ENCODE measurements around the gene MAML2.

The MAML2 gene

GRCh38 chr11:96054870-96055705 is 287.9 kb downstream of the MAML2 start:
- no peak for DNase-seq

DNA sequence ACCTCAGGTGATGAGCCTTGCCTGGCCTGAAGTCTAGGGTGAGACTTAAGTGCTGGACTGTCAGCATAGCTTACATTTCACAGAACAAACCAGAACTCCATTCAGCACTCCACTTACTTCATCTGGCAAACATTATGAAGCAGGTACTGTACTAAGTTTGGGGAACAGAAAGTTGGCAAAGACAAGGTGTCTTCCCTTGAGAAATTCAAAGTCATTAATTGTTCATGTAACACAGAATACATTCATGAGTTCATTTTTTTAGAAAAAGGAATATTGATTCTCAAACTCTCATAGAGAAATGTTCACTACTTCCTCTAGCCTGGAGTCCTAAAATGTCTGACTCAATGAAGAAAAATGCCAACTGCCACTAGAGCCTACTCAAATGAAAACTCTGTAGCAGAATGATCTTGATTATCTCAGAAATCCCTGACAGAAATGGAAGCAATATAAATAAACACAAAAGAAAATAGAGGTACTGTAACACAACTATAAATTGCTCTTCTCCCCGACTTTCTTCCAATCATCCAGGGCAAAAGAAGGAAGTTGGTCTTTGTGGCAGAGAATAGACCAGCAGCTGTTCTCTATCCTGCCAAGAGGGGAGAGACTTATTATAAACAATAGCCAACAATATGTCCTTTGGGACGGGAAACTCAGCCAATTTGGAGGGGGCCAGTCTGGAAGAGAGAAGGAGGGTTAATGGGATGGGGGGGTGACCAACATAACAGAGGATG is 289.9 kb downstream of the MAML2 start:
- no peak for DNase-seq

- no peak for DNase-seq
Observed at GRCh38 chr11:96051820-96052219, 291.2 kb downstream of the MAML2 start.

DNA sequence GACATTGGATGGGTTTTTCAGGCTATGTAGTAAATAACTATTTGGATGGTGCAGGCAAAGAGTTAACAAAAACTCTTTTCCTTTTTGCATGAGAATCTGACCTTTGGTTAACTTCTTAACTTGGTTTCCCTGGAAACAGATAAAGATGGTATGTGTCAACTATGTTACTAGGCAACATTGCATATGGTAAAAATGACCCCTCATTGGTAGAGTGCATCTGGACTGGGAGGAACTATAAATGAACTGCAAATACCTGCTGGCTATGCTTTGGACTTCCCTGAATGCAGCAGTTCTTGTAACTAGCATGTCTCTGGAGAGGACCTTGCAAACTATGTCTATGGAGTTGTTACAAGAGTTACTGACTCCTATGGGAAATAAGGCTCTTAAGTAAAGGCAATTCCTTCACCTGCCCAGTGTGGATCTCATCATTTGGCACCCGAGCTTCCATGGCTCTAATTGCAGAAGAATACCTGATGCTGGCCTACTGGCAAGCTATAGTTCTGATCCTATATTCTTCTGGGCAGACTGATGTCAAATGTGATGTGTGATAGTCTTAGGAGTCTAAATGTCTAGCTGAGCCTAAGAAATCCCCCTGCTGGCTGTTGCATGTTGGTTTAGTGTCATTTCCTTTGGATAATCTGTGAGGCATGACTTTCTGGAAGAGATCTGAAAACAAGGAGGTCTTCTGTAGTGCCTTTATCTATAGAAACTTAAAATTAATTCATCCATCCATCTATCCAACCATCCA is 292.4 kb downstream of the MAML2 start:
- DNase-seq = no peak

DNA sequence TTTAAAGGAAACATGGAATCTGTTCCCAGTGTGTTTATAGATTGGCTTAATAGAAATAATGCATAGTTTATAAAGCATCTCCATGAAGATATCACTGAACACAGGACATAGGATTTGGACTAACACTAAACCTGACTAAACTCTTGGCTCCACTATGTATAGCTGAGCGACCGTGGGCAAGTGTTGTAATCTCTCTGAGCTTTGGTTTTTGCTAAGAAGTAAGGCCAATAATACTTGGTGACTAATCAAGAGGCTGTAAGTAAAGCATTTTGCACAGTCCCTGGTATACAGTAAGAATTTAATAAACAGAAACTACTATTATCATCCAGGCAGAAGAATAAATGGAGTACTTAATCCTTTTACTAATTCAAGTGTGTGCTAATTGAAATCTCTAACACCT is 293.6 kb downstream of the MAML2 start:
- DNase-seq = no peak

DNA sequence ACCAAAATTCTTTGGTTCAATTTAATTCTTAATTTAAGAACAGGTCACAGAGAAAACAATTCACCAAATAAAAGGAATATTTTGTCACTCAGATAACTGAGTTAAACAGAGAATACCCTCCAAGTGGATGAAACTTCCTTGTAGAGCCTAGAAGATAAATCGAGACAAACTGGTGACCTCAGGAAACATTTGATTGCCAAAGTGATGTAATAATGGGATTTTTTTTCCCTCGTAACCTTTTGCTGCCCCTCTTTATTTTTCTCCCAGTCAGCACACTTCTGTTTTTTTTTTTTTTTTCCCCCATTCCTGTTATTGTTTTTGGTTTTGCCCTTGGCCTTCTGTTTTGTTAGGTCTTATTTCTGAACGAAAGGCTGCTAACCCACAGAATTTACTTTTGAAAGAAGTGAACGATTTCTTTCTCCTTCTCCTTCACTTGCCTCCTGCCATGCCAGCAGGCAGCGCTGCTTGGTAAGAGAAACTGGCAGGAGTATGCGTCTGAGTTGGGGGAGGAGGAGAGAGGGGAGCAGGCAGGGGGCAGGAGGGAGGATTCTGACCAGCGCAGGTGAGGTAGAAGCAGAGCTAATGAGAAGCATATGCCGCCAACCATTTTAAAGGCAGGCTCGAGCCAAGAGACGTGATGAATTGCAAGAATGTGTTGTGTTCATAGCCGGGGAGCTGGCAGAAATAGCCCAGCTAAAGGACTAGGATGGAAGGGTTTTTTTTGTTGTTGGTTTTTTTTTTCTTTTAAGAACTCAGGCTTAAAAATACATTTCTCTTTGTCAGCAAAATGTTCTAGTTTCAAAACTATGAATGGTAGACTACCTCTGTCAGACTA is 297.2 kb downstream of the MAML2 start:
- DNase-seq = no peak

- DNase-seq = no peak
Observed at GRCh38 chr11:96044747-96045146, 298.2 kb downstream of the MAML2 start.

- DNase-seq = no peak
Observed at GRCh38 chr11:96044311-96044710, 298.7 kb downstream of the MAML2 start.

DNA sequence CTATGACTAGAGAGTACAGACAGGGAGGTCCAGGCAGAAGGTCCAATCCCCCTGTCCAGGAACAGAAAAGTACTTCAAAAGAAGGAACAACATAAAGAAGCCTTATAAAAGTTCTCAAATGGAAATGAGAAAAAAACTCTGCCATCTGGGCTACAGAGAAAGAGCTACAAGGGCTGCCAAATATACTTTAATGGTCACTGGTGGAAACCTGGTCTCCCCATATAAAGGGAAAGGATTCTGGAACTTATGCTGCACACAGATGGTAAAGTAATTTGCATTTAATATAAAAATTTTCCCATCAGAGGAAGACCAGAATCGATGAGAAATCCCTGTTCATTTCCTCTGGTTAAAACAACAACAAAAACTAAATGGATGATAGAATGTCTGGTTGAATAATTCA is 299.7 kb downstream of the MAML2 start:
- no peak for DNase-seq

DNA sequence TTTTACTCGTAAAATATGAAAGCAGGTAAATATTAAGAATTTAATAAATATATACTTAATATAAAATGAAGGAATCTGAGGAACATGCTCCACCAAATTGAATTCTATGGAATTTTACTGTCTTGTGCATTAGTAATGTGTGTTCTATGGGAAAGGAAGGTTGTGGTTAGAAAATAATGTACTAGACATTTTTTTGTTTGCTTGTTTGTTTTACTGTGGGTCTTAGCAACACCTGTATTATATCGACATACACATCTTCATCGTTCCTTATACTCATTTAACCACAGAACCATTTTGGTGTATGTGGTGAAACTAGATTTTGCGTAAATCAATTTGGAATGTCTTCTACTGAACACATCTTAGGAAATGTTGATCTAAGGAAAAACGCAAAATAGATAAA is 304.9 kb downstream of the MAML2 start:
- DNase-seq = no peak

- no peak for DNase-seq
Observed at GRCh38 chr11:96037405-96037949, 305.5 kb downstream of the MAML2 start.

DNA sequence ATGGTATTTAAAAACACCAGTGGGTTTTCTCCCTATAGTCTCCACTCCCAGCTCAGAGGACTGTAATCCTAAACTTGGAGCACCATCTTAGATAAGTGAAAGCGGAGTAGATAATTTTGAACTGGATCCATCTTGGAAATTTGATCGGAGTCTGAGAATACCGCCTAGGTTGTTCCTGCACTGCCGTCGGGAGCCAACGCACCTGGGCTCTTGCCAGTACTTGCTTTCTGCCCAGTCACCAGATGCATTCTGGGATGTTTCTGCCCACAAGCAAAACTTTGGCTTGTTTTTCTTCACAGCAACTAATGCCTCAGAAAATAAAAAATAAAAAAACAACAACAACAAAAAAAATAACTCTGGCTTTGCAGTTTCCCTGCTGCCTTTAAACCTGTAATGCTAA is 306.1 kb downstream of the MAML2 start:
- no peak for DNase-seq

DNA sequence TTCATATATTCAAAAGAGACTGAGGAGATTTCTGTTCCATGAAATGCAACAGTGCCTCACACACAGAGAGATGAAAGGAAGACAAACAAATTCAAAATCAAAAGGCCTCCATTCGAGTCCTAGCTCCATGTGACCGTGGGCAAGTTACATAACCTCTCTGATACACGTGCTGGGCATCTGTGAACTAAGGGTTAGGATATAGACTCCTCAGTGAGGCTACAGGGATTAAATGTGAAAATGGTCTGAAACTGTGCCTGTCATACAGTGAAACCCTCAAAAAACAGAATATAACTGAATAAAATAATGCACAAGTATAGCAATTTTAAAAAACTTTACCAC is 307.3 kb downstream of the MAML2 start:
- DNase-seq = no peak

GRCh38 chr11:96035031-96035739 is 307.8 kb downstream of the MAML2 start:
- DNase-seq = no peak

DNA sequence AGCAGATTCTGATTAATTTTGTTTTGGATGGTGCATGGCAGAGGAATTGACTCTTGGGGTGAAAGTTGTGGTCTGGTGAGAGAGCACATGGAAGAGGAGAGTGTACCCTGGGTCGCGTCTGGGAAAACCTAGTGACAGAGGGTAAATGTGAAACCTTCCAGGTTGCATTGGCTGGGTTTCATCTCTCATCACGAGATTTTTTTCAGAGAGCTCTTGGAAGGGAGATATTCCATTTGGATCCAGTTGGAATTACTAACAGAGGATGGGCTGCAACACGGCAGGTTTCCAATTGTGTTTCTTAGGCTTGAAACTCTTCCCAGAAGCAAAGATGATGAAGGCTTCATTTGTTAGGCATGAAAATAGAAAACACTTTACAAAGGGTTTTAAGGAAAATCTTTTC is 309.4 kb downstream of the MAML2 start:
- DNase-seq = no peak

DNA sequence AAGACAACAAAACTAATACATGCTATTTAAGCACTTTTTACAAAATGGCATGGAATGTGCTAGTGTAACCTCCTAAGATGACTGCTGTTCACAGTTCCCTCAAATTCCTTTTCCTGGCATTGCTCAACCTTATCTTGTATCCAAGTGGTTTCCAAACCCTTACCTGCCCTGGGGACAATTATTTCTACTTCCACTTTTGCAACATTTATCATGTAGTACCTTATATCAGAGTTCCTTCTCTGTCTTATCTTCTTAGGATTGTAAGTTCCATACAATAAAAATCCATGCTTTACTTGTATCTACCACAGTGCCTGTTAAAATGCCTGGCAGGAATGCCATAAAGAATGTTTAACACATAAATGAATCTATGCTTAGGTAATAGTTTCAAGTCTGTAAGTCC is 309.9 kb downstream of the MAML2 start:
- DNase-seq = no peak

GRCh38 chr11:96028746-96029145 is 314.2 kb downstream of the MAML2 start:
- no peak for DNase-seq

DNA sequence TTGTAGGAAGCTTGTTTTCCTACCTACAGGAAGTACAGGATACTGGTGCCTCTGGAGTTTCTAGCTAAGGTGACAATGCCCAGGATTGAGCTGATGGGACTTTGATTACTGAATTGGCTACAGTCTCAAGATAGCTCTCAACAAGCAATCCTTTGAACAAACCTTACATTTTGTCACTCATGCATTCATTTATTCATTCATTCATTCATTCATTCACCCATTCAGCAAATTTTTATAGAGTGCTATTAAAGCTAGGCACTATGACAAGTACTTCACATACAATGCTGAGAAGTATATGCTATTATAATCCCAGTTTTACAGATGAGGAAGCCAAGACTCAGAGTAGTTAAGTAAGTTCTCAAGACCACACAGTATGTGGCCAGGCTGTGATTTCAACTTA is 316.0 kb downstream of the MAML2 start:
- DNase-seq = no peak

DNA sequence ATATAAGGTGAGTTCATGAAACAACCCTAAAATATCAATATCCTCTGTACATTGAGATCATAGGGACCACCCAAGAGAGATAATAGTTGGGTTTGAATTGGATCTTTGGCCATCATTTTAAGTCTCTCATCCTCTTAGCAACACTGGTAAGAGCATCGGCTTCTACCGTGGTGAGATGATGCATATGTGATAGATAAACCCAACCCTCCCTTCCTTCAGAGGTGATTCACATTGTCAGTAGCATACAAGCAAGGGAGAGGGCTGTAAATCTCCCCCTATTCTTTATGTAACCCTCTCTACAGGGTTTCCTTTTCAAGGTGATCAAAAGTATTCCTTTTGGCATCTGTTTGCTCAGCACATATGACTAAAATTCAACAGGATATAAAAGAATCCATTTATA is 316.7 kb downstream of the MAML2 start:
- DNase-seq = no peak

GRCh38 chr11:96024666-96025065 is 318.3 kb downstream of the MAML2 start:
- DNase-seq = no peak

DNA sequence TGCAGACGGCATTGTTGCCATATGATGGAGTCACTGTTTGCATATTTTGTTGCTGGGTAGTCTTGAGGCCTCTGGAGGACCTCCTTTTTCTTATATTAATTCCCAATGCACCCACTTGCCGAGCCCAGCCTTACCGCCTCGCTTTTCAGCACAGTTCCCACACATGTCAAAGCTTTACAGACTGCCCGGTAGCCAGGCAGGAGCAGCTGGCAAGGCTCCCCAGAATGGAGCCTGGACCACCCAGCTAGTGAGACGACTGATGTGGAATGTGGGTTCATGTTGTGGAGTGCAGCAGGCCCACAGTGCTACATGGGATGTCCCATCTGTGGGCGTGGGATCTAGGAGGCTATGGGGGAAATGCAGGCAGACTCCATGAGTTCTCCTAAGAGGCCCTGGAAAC is 319.7 kb downstream of the MAML2 start:
- DNase-seq = no peak
